ENCODE data around the gene B4GALNT1. TPM values are rescaled to one million over a fixed set of nuclear protein-coding genes. Genes with fewer than 3 reads are reported as not detected.
A peak's percentile ranks its signal among the peaks of the same experiment; 100 is the strongest.

Gene B4GALNT1
- total and polyA plus RNA-seq, 2 of the 13 experiments (the other 11 are each of a cell fraction or from before 2014, with no cell fraction given), result 4.5 to 5.4 TPM

DNA sequence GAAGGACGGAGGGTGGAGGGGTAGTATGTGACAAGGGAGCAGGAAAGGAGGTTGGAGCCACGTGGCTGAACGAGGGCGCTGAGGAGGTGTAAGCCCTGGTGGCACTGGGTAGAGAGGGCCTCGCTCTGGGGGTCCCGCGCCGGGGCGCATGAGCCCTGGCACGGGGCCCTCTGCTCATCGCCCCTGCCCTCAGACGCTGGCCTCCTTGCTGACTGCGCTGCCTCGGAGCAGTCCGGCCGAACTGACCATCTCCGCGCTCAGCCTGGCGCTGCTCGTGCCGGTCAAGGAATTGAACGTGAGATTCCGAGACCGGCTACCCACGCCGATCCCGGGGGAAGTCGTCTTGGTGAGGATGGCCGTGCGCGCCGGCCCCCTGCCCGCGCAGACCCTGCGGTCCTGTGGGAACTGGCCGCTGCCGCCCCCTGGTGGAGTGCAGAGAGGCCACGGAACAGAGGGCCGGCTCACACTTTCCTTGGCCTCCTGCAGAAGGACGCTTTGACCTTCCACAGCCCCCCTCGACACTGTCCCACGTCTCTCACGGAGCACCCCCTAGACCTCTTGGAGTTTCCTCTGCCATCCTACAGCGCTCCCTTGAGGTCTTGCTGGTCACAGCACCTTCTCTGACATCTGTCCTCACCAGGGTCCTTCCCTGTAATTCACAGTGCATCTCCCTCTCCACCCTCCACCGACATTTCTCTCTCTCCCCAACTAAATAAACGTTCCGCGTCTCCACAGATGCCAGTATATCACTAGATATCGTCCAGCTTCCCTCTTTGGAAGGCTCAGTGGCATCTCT lies 11.3 kb downstream of the B4GALNT1 start (continued):
- peak; percentile 71 for TF ChIP-seq GABPB1 (CRISPR knock-in tag; IDR thresholded peaks at IDR 0.05)
- no peak for TF ChIP-seq MEF2D (CRISPR knock-in tag; IDR thresholded peaks at IDR 0.05)
- TF ChIP-seq, protein P1, sequence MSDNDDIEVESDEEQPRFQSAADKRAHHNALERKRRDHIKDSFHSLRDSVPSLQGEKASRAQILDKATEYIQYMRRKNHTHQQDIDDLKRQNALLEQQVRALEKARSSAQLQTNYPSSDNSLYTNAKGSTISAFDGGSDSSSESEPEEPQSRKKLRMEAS (IDR thresholded peaks at IDR 0.05), result peak; percentile 29; the same call in 1 of the 2 replicates
- no peak for TF ChIP-seq CAMTA2 (CRISPR knock-in tag; IDR thresholded peaks at IDR 0.05; ENCODE audit: borderline replicate concordance)
- TF ChIP-seq ZNF225 (CRISPR knock-in tag; IDR thresholded peaks at IDR 0.05), result 0 out of 2 replicates have a peak, but pooled peaks have one; percentile 62
- TF ChIP-seq SAP130 (CRISPR knock-in tag; IDR thresholded peaks at IDR 0.05; ENCODE audit: low read depth), result peak; percentile 30; the same call in 1 of the 2 replicates
- 0 out of 2 replicates have a peak, but pooled peaks have one; percentile 49 for TF ChIP-seq TBP (CRISPR knock-in tag; IDR thresholded peaks at IDR 0.05)
- TF ChIP-seq, protein P2, sequence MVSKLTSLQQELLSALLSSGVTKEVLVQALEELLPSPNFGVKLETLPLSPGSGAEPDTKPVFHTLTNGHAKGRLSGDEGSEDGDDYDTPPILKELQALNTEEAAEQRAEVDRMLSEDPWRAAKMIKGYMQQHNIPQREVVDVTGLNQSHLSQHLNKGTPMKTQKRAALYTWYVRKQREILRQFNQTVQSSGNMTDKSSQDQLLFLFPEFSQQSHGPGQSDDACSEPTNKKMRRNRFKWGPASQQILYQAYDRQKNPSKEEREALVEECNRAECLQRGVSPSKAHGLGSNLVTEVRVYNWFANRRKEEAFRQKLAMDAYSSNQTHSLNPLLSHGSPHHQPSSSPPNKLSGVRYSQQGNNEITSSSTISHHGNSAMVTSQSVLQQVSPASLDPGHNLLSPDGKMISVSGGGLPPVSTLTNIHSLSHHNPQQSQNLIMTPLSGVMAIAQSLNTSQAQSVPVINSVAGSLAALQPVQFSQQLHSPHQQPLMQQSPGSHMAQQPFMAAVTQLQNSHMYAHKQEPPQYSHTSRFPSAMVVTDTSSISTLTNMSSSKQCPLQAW (CRISPR knock-in tag; IDR thresholded peaks at IDR 0.05), result 0 out of 2 replicates have a peak, but pooled peaks have one; percentile 43
- no peak for TF ChIP-seq ZNF746 (CRISPR knock-in tag; IDR thresholded peaks at IDR 0.05)
- TF ChIP-seq ZNF850 (CRISPR knock-in tag; conservative IDR thresholded peaks at IDR 0.05), result no peak
- peak; percentile 78; the same call in 1 of the 2 replicates for TF ChIP-seq CHCHD3 (CRISPR knock-in tag; IDR thresholded peaks at IDR 0.05)
- TF ChIP-seq, protein P3, sequence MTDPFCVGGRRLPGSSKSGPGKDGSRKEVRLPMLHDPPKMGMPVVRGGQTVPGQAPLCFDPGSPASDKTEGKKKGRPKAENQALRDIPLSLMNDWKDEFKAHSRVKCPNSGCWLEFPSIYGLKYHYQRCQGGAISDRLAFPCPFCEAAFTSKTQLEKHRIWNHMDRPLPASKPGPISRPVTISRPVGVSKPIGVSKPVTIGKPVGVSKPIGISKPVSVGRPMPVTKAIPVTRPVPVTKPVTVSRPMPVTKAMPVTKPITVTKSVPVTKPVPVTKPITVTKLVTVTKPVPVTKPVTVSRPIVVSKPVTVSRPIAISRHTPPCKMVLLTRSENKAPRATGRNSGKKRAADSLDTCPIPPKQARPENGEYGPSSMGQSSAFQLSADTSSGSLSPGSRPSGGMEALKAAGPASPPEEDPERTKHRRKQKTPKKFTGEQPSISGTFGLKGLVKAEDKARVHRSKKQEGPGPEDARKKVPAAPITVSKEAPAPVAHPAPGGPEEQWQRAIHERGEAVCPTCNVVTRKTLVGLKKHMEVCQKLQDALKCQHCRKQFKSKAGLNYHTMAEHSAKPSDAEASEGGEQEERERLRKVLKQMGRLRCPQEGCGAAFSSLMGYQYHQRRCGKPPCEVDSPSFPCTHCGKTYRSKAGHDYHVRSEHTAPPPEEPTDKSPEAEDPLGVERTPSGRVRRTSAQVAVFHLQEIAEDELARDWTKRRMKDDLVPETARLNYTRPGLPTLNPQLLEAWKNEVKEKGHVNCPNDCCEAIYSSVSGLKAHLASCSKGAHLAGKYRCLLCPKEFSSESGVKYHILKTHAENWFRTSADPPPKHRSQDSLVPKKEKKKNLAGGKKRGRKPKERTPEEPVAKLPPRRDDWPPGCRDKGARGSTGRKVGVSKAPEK (CRISPR knock-in tag; IDR thresholded peaks at IDR 0.05; ENCODE audit: borderline replicate concordance), result peak; percentile 53; the same call in 1 of the 2 replicates
- no peak for TF ChIP-seq PLRG1 (conservative IDR thresholded peaks at IDR 0.05)
- TF ChIP-seq, protein P4, sequence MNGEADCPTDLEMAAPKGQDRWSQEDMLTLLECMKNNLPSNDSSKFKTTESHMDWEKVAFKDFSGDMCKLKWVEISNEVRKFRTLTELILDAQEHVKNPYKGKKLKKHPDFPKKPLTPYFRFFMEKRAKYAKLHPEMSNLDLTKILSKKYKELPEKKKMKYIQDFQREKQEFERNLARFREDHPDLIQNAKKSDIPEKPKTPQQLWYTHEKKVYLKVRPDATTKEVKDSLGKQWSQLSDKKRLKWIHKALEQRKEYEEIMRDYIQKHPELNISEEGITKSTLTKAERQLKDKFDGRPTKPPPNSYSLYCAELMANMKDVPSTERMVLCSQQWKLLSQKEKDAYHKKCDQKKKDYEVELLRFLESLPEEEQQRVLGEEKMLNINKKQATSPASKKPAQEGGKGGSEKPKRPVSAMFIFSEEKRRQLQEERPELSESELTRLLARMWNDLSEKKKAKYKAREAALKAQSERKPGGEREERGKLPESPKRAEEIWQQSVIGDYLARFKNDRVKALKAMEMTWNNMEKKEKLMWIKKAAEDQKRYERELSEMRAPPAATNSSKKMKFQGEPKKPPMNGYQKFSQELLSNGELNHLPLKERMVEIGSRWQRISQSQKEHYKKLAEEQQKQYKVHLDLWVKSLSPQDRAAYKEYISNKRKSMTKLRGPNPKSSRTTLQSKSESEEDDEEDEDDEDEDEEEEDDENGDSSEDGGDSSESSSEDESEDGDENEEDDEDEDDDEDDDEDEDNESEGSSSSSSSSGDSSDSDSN (CRISPR knock-in tag; IDR thresholded peaks at IDR 0.05), result peak; percentile 53
- peak; percentile 90 for TF ChIP-seq STAG1 (CRISPR knock-in tag; IDR thresholded peaks at IDR 0.05)
- no peak for TF ChIP-seq SOX13 (IDR thresholded peaks at IDR 0.05)
- TF ChIP-seq SOX13 (CRISPR knock-in tag; conservative IDR thresholded peaks at IDR 0.05 in 1 of 2, IDR thresholded peaks at IDR 0.05 in 1 of 2), result no peak
- TF ChIP-seq HDAC6 (IDR thresholded peaks at IDR 0.05; ENCODE audit: low read depth, low read length), result no peak
- TF ChIP-seq FOXA3 (CRISPR knock-in tag; IDR thresholded peaks at IDR 0.05), result no peak
- no peak for TF ChIP-seq ZNF761 (CRISPR knock-in tag; conservative IDR thresholded peaks at IDR 0.05)
